ENCODE data around the gene ZMYND8. TPM values are rescaled to one million over a fixed set of nuclear protein-coding genes. Genes with fewer than 3 reads are reported as not detected.

ZMYND8 gene
- total and polyA plus RNA-seq, 2 donors (not counting 3 experiments of a cell fraction or from before 2014, with no cell fraction given), result 30.6 to 75.2 TPM

DNA sequence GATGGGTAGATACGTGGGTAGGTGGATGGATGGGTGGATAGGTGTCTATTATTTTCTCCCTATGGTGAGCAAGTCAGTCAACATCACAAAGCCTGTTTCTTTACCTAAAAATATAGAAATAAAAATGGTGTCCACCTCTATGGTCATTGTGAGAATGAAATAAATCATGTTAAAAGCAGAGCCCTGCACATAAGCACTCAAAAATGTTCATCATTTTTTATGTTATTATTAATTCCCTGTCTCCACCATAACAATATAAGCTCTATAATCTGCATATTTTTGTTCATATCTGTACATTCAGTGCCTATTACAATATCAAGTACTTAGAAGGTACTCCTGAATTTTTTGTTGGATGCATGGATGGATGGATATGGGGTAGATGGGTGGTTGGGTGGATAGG, 177.6 kb downstream of the ZMYND8 start:
- no peak for DNase-seq (ENCODE audit: low read depth, low spot score)
- dilution Hi-C loops (cut with MboI; ENCODE audit: extremely low pct_ligation_motif_present, low sequenced_read_pairs), result no loop called here
- Histone ChIP-seq H3K27ac (ENCODE audit: insufficient read depth, low read depth, low read length) (no peak overlapping the region), H3K9ac (replicated peaks; ENCODE audit: extremely low read depth, insufficient read depth, low read length) (no peak overlapping the region), H3K36me3 (ENCODE audit: control insufficient read depth in 2 of 2, extremely low read depth in 1 of 2, insufficient read depth in 2 of 2, low read length in 2 of 2) (no peaks in the 10 kb centered on the region), H4K20me1 (replicated peaks; ENCODE audit: control insufficient read depth, extremely low read depth, insufficient read depth, low read length) (no peaks in the 10 kb centered on the region), H3K27me3 (ENCODE audit: control insufficient read depth in 2 of 2, insufficient read depth in 2 of 2, low read length in 2 of 2) (peaks cover 0 to 2% of the 10 kb centered on the region in 2 experiments), H3K9me3 (replicated peaks; ENCODE audit: control insufficient read depth, insufficient read depth, low read length) (no peaks in the 10 kb centered on the region), H3K4me2 (ENCODE audit: insufficient read depth, low read length) (no peak overlapping the region), H3K4me1 (ENCODE audit: control insufficient read depth, extremely low read depth, insufficient read depth, low read length) (no peaks in the 10 kb centered on the region), H2AFZ (ENCODE audit: low read depth, low read length) (no peak overlapping the region), H3K9me1 (replicated peaks; ENCODE audit: control insufficient read depth, extremely low read depth, insufficient read depth, low read length) (no peaks in the 10 kb centered on the region), H3K4me3 (replicated peaks in 1 of 3; ENCODE audit: insufficient read depth in 1 of 3, low read depth in 1 of 3, low read length in 3 of 3) (no peak overlapping the region), H3K79me2 (ENCODE audit: control insufficient read depth, insufficient read depth, low read length) (no peaks in the 10 kb centered on the region)
- no peak for FAIRE-seq
- POLR2A ChIA-PET, result no interaction called here
- CTCF ChIA-PET, result interaction anchor here (0.6 kb wide), 1 partner anchor 22 kb away, joined by 3 read pairs; no protein-coding TSS in a partner anchor
- no TSS peak for BruUV-seq (replicated peaks)
- intact Hi-C loops (cut with micrococcal nuclease), result no loop called here
- TF ChIP-seq, protein P1, sequence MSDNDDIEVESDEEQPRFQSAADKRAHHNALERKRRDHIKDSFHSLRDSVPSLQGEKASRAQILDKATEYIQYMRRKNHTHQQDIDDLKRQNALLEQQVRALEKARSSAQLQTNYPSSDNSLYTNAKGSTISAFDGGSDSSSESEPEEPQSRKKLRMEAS (IDR thresholded peaks at IDR 0.05; ENCODE audit: insufficient read depth, insufficient read length), result no peak
- TF ChIP-seq FOS (IDR thresholded peaks at IDR 0.05; ENCODE audit: borderline replicate concordance, insufficient read depth, low read length), result no peak
- TF ChIP-seq, protein P2, sequence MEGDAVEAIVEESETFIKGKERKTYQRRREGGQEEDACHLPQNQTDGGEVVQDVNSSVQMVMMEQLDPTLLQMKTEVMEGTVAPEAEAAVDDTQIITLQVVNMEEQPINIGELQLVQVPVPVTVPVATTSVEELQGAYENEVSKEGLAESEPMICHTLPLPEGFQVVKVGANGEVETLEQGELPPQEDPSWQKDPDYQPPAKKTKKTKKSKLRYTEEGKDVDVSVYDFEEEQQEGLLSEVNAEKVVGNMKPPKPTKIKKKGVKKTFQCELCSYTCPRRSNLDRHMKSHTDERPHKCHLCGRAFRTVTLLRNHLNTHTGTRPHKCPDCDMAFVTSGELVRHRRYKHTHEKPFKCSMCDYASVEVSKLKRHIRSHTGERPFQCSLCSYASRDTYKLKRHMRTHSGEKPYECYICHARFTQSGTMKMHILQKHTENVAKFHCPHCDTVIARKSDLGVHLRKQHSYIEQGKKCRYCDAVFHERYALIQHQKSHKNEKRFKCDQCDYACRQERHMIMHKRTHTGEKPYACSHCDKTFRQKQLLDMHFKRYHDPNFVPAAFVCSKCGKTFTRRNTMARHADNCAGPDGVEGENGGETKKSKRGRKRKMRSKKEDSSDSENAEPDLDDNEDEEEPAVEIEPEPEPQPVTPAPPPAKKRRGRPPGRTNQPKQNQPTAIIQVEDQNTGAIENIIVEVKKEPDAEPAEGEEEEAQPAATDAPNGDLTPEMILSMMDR (IDR thresholded peaks at IDR 0.05; ENCODE audit: extremely low read depth in 1 of 2, insufficient read depth in 1 of 2, low read depth in 1 of 2, low read length in 2 of 2), result no peak
- TF ChIP-seq POLR2A (IDR thresholded peaks at IDR 0.05; ENCODE audit: low read depth, low read length), result no peak
- TF ChIP-seq MYC (IDR thresholded peaks at IDR 0.05; ENCODE audit: low read depth, low read length), result no peak
- no peak for TF ChIP-seq JUN (IDR thresholded peaks at IDR 0.05; ENCODE audit: borderline replicate concordance, insufficient read depth, insufficient read length, low read depth)
- TF ChIP-seq EZH2 (IDR thresholded peaks at IDR 0.05; ENCODE audit: borderline replicate concordance, low read depth, low read length, severe bottlenecking), result no peak
- TF ChIP-seq GATA2 (IDR thresholded peaks at IDR 0.05; ENCODE audit: insufficient read depth, insufficient read length, low read depth, low read length), result no peak
- no peak for TF ChIP-seq POLR2AphosphoS5 (IDR thresholded peaks at IDR 0.05; ENCODE audit: insufficient read depth, low read depth, low read length)

All from endothelial cell of umbilical vein (primary cell).